Breast epithelium (tissue), 3 donors: ENCODE data around the gene KCNS3.

ENCODE experiments used
- CTCF ChIP-seq, 3 donors: fragments of 450-650 bp; IDR thresholded peaks; one replicate each; pipeline ENCODE4 v1.5.1; 2016 to 2017; ENCODE audit warnings: antibody characterized with exemption in 3 of 3, mild to moderate bottlenecking in 3 of 3, moderate library complexity in 3 of 3
- POLR2A ChIP-seq: fragments of 450-650 bp; IDR thresholded peaks from one replicate; pipeline ENCODE4 v1.6.1; 2016; ENCODE audit warnings: antibody characterized with exemption, mild to moderate bottlenecking, moderate library complexity

- no peak for TF ChIP-seq CTCF (IDR thresholded peaks at IDR 0.05)
- TF ChIP-seq POLR2A, result no peak
Observed at GRCh38 chr2:17863539-17863938, 14.9 kb upstream of the KCNS3 start.
